ENCODE data around the gene CLEC16A.

DNA sequence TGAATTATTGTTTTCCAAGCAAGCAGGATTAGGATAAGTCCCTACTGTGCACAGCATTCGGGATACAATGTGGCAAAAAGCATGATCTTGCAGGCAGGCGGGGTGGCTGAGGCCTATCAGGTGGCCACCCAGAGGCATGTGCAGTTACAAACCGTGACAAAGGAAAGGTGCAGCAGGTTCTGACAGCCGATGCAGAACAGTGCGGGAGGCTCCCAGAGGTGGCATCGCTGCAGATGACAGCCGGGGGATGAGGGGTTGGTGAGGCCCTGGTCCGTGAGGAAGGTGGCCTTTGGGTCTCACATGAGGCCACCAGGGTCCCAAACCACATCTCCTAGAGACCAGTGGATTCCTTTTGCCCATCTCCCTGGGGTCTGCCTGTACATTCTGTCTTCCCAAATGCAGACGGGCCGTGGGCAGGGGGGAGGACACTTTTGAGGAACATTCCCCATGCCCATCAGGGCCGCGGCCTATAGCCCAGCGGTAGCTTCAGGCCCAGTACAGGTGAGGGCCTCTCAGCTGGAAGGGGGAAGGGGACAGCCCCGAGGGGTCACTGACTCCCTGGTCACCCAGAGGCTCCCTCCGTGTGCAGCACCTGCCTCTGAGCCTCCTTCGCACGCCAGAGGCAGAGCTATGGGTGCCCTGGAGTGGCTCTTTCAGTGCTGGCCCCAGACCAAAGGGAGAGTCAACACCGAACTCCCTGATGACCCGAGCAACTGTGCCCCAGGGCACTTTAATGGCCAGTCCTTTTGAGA lies 226.5 kb downstream of the CLEC16A start:
- TF ChIP-seq POLR2AphosphoS5 (IDR thresholded peaks at IDR 0.05) (no peak), POLR2A (IDR thresholded peaks at IDR 0.05) (no peak), EP300 (IDR thresholded peaks at IDR 0.05; ENCODE audit: low read depth) (no peak)
- TF ChIP-seq, protein P1, sequence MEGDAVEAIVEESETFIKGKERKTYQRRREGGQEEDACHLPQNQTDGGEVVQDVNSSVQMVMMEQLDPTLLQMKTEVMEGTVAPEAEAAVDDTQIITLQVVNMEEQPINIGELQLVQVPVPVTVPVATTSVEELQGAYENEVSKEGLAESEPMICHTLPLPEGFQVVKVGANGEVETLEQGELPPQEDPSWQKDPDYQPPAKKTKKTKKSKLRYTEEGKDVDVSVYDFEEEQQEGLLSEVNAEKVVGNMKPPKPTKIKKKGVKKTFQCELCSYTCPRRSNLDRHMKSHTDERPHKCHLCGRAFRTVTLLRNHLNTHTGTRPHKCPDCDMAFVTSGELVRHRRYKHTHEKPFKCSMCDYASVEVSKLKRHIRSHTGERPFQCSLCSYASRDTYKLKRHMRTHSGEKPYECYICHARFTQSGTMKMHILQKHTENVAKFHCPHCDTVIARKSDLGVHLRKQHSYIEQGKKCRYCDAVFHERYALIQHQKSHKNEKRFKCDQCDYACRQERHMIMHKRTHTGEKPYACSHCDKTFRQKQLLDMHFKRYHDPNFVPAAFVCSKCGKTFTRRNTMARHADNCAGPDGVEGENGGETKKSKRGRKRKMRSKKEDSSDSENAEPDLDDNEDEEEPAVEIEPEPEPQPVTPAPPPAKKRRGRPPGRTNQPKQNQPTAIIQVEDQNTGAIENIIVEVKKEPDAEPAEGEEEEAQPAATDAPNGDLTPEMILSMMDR (IDR thresholded peaks at IDR 0.05) = no peak

All from transverse colon (tissue), 4 donors.